CD14-positive monocyte (primary cell): ENCODE data around the gene CSTF2. TPM values are rescaled to one million over a fixed set of nuclear protein-coding genes. Genes with fewer than 3 reads are reported as not detected.

Experiments used
- DNase-seq, 3 donors: peaks; one replicate each; pipeline ENCODE4 v3.0.0-alpha.2; 2011 to 2022
- H2AFZ ChIP-seq: 2 replicates; pipeline ENCODE4 v1.6.0; 2012; ENCODE audit warnings: mild to moderate bottlenecking, low read depth, low read length, inconsistent platforms; ENCODE audit not compliant: insufficient read depth, poor library complexity, severe bottlenecking
- H3K27ac ChIP-seq, 2 donors: 1 replicate in 1 of 2; 2 replicates in 1 of 2; pipeline ENCODE4 v1.5.1; 2012 to 2013; ENCODE audit warnings: low read length in 2 of 2, control low read depth in 1 of 2, inconsistent platforms in 1 of 2, low read depth in 1 of 2, mild to moderate bottlenecking in 1 of 2
- H3K27me3 ChIP-seq, 2 donors: one replicate each; pipeline versions ENCODE4 v1.6.0 to v1.6.1; 2011 to 2013; ENCODE audit warnings: low read length in 2 of 2; ENCODE audit not compliant: control insufficient read depth in 2 of 2, insufficient read depth in 2 of 2
- H3K36me3 ChIP-seq, 2 donors: replicated peaks in 1 of 2; 1 replicate in 1 of 2; 2 replicates in 1 of 2; pipeline versions ENCODE4 v1.5.1 to v1.6.1; 2012 to 2013; ENCODE audit warnings: low read length in 2 of 2, control low read depth in 1 of 2, inconsistent platforms in 1 of 2, mild to moderate bottlenecking in 1 of 2; ENCODE audit not compliant: insufficient read depth in 2 of 2, control insufficient read depth in 1 of 2
- H3K4me1 ChIP-seq, 2 donors: 1 replicate in 1 of 2; 2 replicates in 1 of 2; pipeline versions ENCODE4 v1.5.1 to v1.6.1; 2012 to 2013; ENCODE audit warnings: low read length in 2 of 2, control low read depth in 1 of 2, inconsistent platforms in 1 of 2, mild to moderate bottlenecking in 1 of 2, moderate library complexity in 1 of 2; ENCODE audit not compliant: insufficient read depth in 2 of 2, control insufficient read depth in 1 of 2
- H3K4me2 ChIP-seq: replicated peaks from 2 replicates; pipeline ENCODE3; 2012; ENCODE audit warnings: low read length, moderate library complexity, mild to moderate bottlenecking; ENCODE audit not compliant: poor library complexity, severe bottlenecking; ENCODE audit errors: extremely low read depth
- H3K4me3 ChIP-seq, 3 experiments: fragments of 200-600 bp in 1 of 3; sonication (generic) in 1 of 3; replicated peaks in 1 of 3; 1 replicate in 2 of 3; 2 replicates in 1 of 3; pipeline ENCODE4 v1.5.1; 2011 to 2013; ENCODE audit warnings: low read length in 3 of 3, mild to moderate bottlenecking in 3 of 3, control low read depth in 2 of 3, low read depth in 2 of 3, inconsistent platforms in 1 of 3, moderate library complexity in 1 of 3
- H3K79me2 ChIP-seq: 2 replicates; pipeline ENCODE4 v1.6.0; 2012; ENCODE audit warnings: mild to moderate bottlenecking, control low read depth, inconsistent platforms, low read length, moderate library complexity; ENCODE audit not compliant: insufficient read depth
- H3K9ac ChIP-seq: 2 replicates; pipeline ENCODE4 v1.6.0; 2017; ENCODE audit warnings: low read length, mild to moderate bottlenecking; ENCODE audit not compliant: insufficient read depth, poor library complexity, severe bottlenecking
- H3K9me3 ChIP-seq, 2 donors: replicated peaks in 1 of 2; 1 replicate in 1 of 2; 2 replicates in 1 of 2; pipeline versions ENCODE4 v1.5.1 to v1.6.1; 2012 to 2013; ENCODE audit warnings: low read length in 2 of 2, control low read depth in 1 of 2; ENCODE audit not compliant: control insufficient read depth in 1 of 2, insufficient read depth in 1 of 2
- H4K20me1 ChIP-seq: 2 replicates; pipeline ENCODE4 v1.6.0; 2012; ENCODE audit warnings: mild to moderate bottlenecking, low read length, control low read depth, moderate library complexity; ENCODE audit not compliant: insufficient read depth
- H3K27ac Mint-ChIP-seq, 7 donors: one replicate each; pipeline ENCODE4 v1.8.0; 2020; ENCODE audit warnings: mild to moderate bottlenecking in 7 of 7, mixed read lengths in 7 of 7, moderate library complexity in 6 of 7, inconsistent platforms in 2 of 7
- H3K27me3 Mint-ChIP-seq, 3 donors: one replicate each; pipeline ENCODE4 v1.8.0; 2021 to 2022; ENCODE audit warnings: low read depth in 3 of 3, mild to moderate bottlenecking in 3 of 3, mixed read lengths in 3 of 3, moderate library complexity in 3 of 3, inconsistent platforms in 1 of 3
- H3K36me3 Mint-ChIP-seq, 2 donors: one replicate each; pipeline ENCODE4 v1.8.0; 2020; ENCODE audit warnings: mixed read lengths in 2 of 2, inconsistent platforms in 1 of 2, mild to moderate bottlenecking in 1 of 2
- H3K4me1 Mint-ChIP-seq: one replicate; pipeline ENCODE4 v1.8.0; 2020; ENCODE audit warnings: mild to moderate bottlenecking, mixed read lengths
- H3K4me3 Mint-ChIP-seq, 2 donors: one replicate each; pipeline ENCODE4 v1.8.0; 2020; ENCODE audit warnings: mild to moderate bottlenecking in 2 of 2, mixed read lengths in 2 of 2, moderate library complexity in 1 of 2
- H3K9me3 Mint-ChIP-seq, 7 donors: one replicate each; pipeline ENCODE4 v1.8.0; 2020 to 2022; ENCODE audit warnings: mixed read lengths in 7 of 7, mild to moderate bottlenecking in 6 of 7, moderate library complexity in 6 of 7, inconsistent platforms in 2 of 7
- CTCF ChIP-seq: fragments of 200-600 bp; IDR thresholded peaks from one replicate; pipeline ENCODE4 v1.8.0; 2022; ENCODE audit warnings: antibody characterized with exemption, mild to moderate bottlenecking
- WGBS: methylation state at CpG from one replicate; pipeline ENCODE4 v1.1.5; 2013; ENCODE audit warnings: missing lambda C conversion rate; ENCODE audit not compliant: insufficient coverage; 5-methylcytosine and 5-hydroxymethylcytosine counted together
- intact Hi-C, 2 donors: fragments of 100-400 bp; cut with micrococcal nuclease; formaldehyde crosslinking; loops; one replicate each; pipeline versions ENCODE4 v1.15.0 to v1.15.1; 2023
- polyA plus RNA-seq, 3 donors: library from polyadenylated mRNA; depleted of rRNA in 1 of 3; unstranded in 2 of 3; stranded (reverse) in 1 of 3; fragments of 300-500 nt in 2 of 3; fragments of >200 nt in 1 of 3; fragmentation: Illumina TruSeq in 2 of 3; gene quantifications; 1 replicate in 2 of 3; 2 replicates in 1 of 3; pipeline ENCODE4 v1.2.3, GENCODE V29; 2012 to 2021

The CSTF2 gene
- polyA plus RNA-seq, 3 donors, result 6.7 to 11.3 (median 10.1) TPM

GRCh38 chrX:100830143-100830542, 10.0 kb downstream of the CSTF2 start:
- Mint-ChIP-seq H3K27me3 (peaks cover 0 to 4% (median 0%) of the 10 kb centered on the region in 3 donors), H3K4me3 (no peak overlapping the region), H3K9me3 (no peaks in the 10 kb centered on the region), H3K36me3 (peaks cover 66 to 77% of the 10 kb centered on the region in 2 donors), H3K4me1 (no peaks in the 10 kb centered on the region), H3K27ac (no peak overlapping the region)
- H3K9ac ChIP-seq, result no peak overlapping the region
- H4K20me1 ChIP-seq, result no peaks in the 10 kb centered on the region
- H3K79me2 ChIP-seq, result no peaks in the 10 kb centered on the region
- DNase-seq, result no peak
- no peaks in the 10 kb centered on the region for H3K27me3 ChIP-seq
- intact Hi-C loops, result no loop called here
- no peak overlapping the region for H3K27ac ChIP-seq
- no peaks in the 10 kb centered on the region for H3K9me3 ChIP-seq
- H3K4me3 ChIP-seq, result no peak overlapping the region
- H2AFZ ChIP-seq, result no peak overlapping the region
- no peaks in the 10 kb centered on the region for H3K4me1 ChIP-seq
- peaks cover 76 to 78% of the 10 kb centered on the region in 2 donors for H3K36me3 ChIP-seq
- no peak for TF ChIP-seq CTCF
- no CpG with 5 or more reads among the region's 5 CpGs for WGBS
- no peak overlapping the region for H3K4me2 ChIP-seq

GRCh38 chrX:100830547-100830946, 10.4 kb downstream of the CSTF2 start:
- H3K27ac Mint-ChIP-seq, result no peak overlapping the region
- WGBS, result 100% methylated on average over 1 of the region's 9 CpGs
- Histone ChIP-seq H4K20me1 (no peaks in the 10 kb centered on the region), H3K9me3 (no peaks in the 10 kb centered on the region), H3K4me3 (no peak overlapping the region), H3K4me2 (no peak overlapping the region), H2AFZ (no peak overlapping the region), H3K79me2 (no peaks in the 10 kb centered on the region), H3K9ac (no peak overlapping the region), H3K4me1 (no peaks in the 10 kb centered on the region), H3K27ac (no peak overlapping the region), H3K27me3 (no peaks in the 10 kb centered on the region), H3K36me3 (peaks cover 78 to 79% of the 10 kb centered on the region in 2 donors)
- no peak for DNase-seq
- no peak overlapping the region for H3K4me3 Mint-ChIP-seq
- H3K9me3 Mint-ChIP-seq, result no peaks in the 10 kb centered on the region
- H3K27me3 Mint-ChIP-seq, result peaks cover 0 to 4% (median 0%) of the 10 kb centered on the region in 3 donors
- peaks cover 67 to 79% of the 10 kb centered on the region in 2 donors for H3K36me3 Mint-ChIP-seq
- intact Hi-C loops, result no loop called here
- H3K4me1 Mint-ChIP-seq, result no peaks in the 10 kb centered on the region
- TF ChIP-seq CTCF, result no peak
